ENCODE data around the gene IGIP. TPM values are rescaled to one million over a fixed set of nuclear protein-coding genes. Genes with fewer than 3 reads are reported as not detected.

IGIP gene
- total and polyA plus RNA-seq, 2 donors (not counting 3 experiments of a cell fraction or from before 2014, with no cell fraction given): 0.86 to 3.3 TPM

GRCh38 chr5:140142246-140142645, 16.5 kb downstream of the IGIP start:
- ChIA-PET POLR2A (no interaction called here), CTCF (interaction anchor here (0.9 to 6.6 kb wide), 6 partner anchors 9 to 355 kb away, joined by 3 to 379 read pairs (median 16); no protein-coding TSS in a partner anchor)
- H3K27ac ChIP-seq (ENCODE audit: insufficient read depth, low read depth, low read length): no peak overlapping the region
- no peaks in the 10 kb centered on the region for H3K79me2 ChIP-seq (ENCODE audit: control insufficient read depth, insufficient read depth, low read length)
- no peaks in the 10 kb centered on the region for H3K9me1 ChIP-seq (replicated peaks; ENCODE audit: control insufficient read depth, extremely low read depth, insufficient read depth, low read length)
- H3K4me1 ChIP-seq (ENCODE audit: control insufficient read depth, extremely low read depth, insufficient read depth, low read length): no peaks in the 10 kb centered on the region
- no peak overlapping the region for H3K4me2 ChIP-seq (ENCODE audit: insufficient read depth, low read length)
- no TSS peak for BruUV-seq (replicated peaks)
- no peaks in the 10 kb centered on the region for H3K36me3 ChIP-seq (ENCODE audit: control insufficient read depth in 2 of 2, extremely low read depth in 1 of 2, insufficient read depth in 2 of 2, low read length in 2 of 2)
- no peak for TF ChIP-seq CTCF (IDR thresholded peaks at IDR 0.05; ENCODE audit: extremely low read depth in 1 of 2, insufficient read depth in 1 of 2, low read depth in 1 of 2, low read length in 2 of 2)
- TF ChIP-seq GATA2 (IDR thresholded peaks at IDR 0.05; ENCODE audit: insufficient read depth, insufficient read length, low read depth, low read length): no peak
- H3K9me3 ChIP-seq (replicated peaks; ENCODE audit: control insufficient read depth, insufficient read depth, low read length): no peaks in the 10 kb centered on the region
- peaks cover 0 to 3% of the 10 kb centered on the region in 2 experiments for H3K27me3 ChIP-seq (ENCODE audit: control insufficient read depth in 2 of 2, insufficient read depth in 2 of 2, low read length in 2 of 2)
- H3K4me3 ChIP-seq (replicated peaks in 1 of 3; ENCODE audit: insufficient read depth in 1 of 3, low read depth in 1 of 3, low read length in 3 of 3): no peak overlapping the region
- no peak overlapping the region for H2AFZ ChIP-seq (ENCODE audit: low read depth, low read length)
- DNase-seq (ENCODE audit: low read depth, low spot score) (no peak), FAIRE-seq (no peak)
- intact Hi-C loops (cut with micrococcal nuclease): no loop called here
- dilution Hi-C loops (cut with MboI; ENCODE audit: extremely low pct_ligation_motif_present, low sequenced_read_pairs): no loop called here
- H3K9ac ChIP-seq (replicated peaks; ENCODE audit: extremely low read depth, insufficient read depth, low read length): no peak overlapping the region
- no peaks in the 10 kb centered on the region for H4K20me1 ChIP-seq (replicated peaks; ENCODE audit: control insufficient read depth, extremely low read depth, insufficient read depth, low read length)

- H3K9me3 ChIP-seq (replicated peaks; ENCODE audit: control insufficient read depth, insufficient read depth, low read length): no peaks in the 10 kb centered on the region
- no peak overlapping the region for H3K27ac ChIP-seq (ENCODE audit: insufficient read depth, low read depth, low read length)
- H3K4me3 ChIP-seq (replicated peaks in 1 of 3; ENCODE audit: insufficient read depth in 1 of 3, low read depth in 1 of 3, low read length in 3 of 3): no peak overlapping the region
- DNase-seq (ENCODE audit: low read depth, low spot score) (no peak), FAIRE-seq (no peak)
- TF ChIP-seq POLR2A (IDR thresholded peaks at IDR 0.05; ENCODE audit: low read depth, low read length) (no peak), FOS (IDR thresholded peaks at IDR 0.05; ENCODE audit: borderline replicate concordance, insufficient read depth, low read length) (no peak), POLR2AphosphoS5 (IDR thresholded peaks at IDR 0.05; ENCODE audit: insufficient read depth, low read depth, low read length) (no peak), MAX (IDR thresholded peaks at IDR 0.05; ENCODE audit: insufficient read depth, insufficient read length) (no peak)
- H3K79me2 ChIP-seq (ENCODE audit: control insufficient read depth, insufficient read depth, low read length): no peaks in the 10 kb centered on the region
- BruUV-seq (replicated peaks): no TSS peak
- no peak overlapping the region for H3K4me2 ChIP-seq (ENCODE audit: insufficient read depth, low read length)
- no peak overlapping the region for H3K9ac ChIP-seq (replicated peaks; ENCODE audit: extremely low read depth, insufficient read depth, low read length)
- ChIA-PET POLR2A (no interaction called here), CTCF (interaction anchor here (0.7 to 6.6 kb wide), 10 partner anchors 10 to 355 kb away, joined by 3 to 379 read pairs (median 16); partner anchors contain the start of gene PURA)
- no peaks in the 10 kb centered on the region for H4K20me1 ChIP-seq (replicated peaks; ENCODE audit: control insufficient read depth, extremely low read depth, insufficient read depth, low read length)
- dilution Hi-C loops (cut with MboI; ENCODE audit: extremely low pct_ligation_motif_present, low sequenced_read_pairs): no loop called here
- H2AFZ ChIP-seq (ENCODE audit: low read depth, low read length): no peak overlapping the region
- no peaks in the 10 kb centered on the region for H3K4me1 ChIP-seq (ENCODE audit: control insufficient read depth, extremely low read depth, insufficient read depth, low read length)
- peaks cover 0 to 6% of the 10 kb centered on the region in 2 experiments for H3K27me3 ChIP-seq (ENCODE audit: control insufficient read depth in 2 of 2, insufficient read depth in 2 of 2, low read length in 2 of 2)
- H3K9me1 ChIP-seq (replicated peaks; ENCODE audit: control insufficient read depth, extremely low read depth, insufficient read depth, low read length): no peaks in the 10 kb centered on the region
- intact Hi-C loops (cut with micrococcal nuclease): no loop called here
- H3K36me3 ChIP-seq (ENCODE audit: control insufficient read depth in 2 of 2, extremely low read depth in 1 of 2, insufficient read depth in 2 of 2, low read length in 2 of 2): no peaks in the 10 kb centered on the region
Observed at GRCh38 chr5:140142856-140143255, 17.1 kb downstream of the IGIP start.

All from endothelial cell of umbilical vein (primary cell).